Fibroblast of lung (primary cell): ENCODE measurements around the gene CGB2. TPM values are rescaled to one million over a fixed set of nuclear protein-coding genes. Genes with fewer than 3 reads are reported as not detected.
"Not testable (repeated sequence)": the region's sequence is repeated elsewhere in the genome, so short reads cannot be mapped to it uniquely, and the experiment has no call there.

Experiments
- DNase-seq, 2 donors: peaks; one replicate each; pipeline versions ENCODE4 v3.0.0 to v3.0.0-alpha.2; 2010; ENCODE audit warnings: low read depth in 2 of 2
- H2AFZ ChIP-seq: 2 replicates; pipeline ENCODE4 v1.5.1; 2012; ENCODE audit warnings: low read length, control low read depth, inconsistent platforms
- H3K27ac ChIP-seq: 2 replicates; pipeline ENCODE4 v1.5.1; 2011; ENCODE audit warnings: low read length, control low read depth; ENCODE audit not compliant: insufficient read depth
- H3K27me3 ChIP-seq: 2 replicates; pipeline ENCODE4 v1.5.1; 2011; ENCODE audit warnings: mild to moderate bottlenecking, low read length; ENCODE audit not compliant: control insufficient read depth, insufficient read depth
- H3K36me3 ChIP-seq: 2 replicates; pipeline ENCODE4 v1.5.1; 2011; ENCODE audit warnings: low read length; ENCODE audit not compliant: control insufficient read depth, insufficient read depth
- H3K4me1 ChIP-seq: 2 replicates; pipeline ENCODE4 v1.5.1; 2011; ENCODE audit warnings: low read length; ENCODE audit not compliant: control insufficient read depth, insufficient read depth; ENCODE audit errors: extremely low read depth
- H3K4me2 ChIP-seq: 2 replicates; pipeline ENCODE4 v1.5.1; 2011; ENCODE audit warnings: low read length, control low read depth; ENCODE audit not compliant: insufficient read depth; ENCODE audit errors: extremely low read depth
- H3K4me3 ChIP-seq, 4 experiments: fragments of 200-600 bp in 1 of 4; sonication (generic) in 1 of 4; replicated peaks in 1 of 4; 2 replicates each; pipeline ENCODE4 v1.5.1; 2011 to 2016; ENCODE audit warnings: low read length in 4 of 4, low read depth in 3 of 4, mild to moderate bottlenecking in 3 of 4, control low read depth in 2 of 4, inconsistent platforms in 1 of 4, mixed read lengths in 1 of 4; ENCODE audit not compliant: insufficient read depth in 1 of 4; ENCODE audit errors: control extremely low read depth in 1 of 4
- H3K79me2 ChIP-seq: 2 replicates; pipeline ENCODE4 v1.5.1; 2012; ENCODE audit warnings: mild to moderate bottlenecking, low read length, inconsistent platforms; ENCODE audit not compliant: control insufficient read depth, insufficient read depth
- H3K9ac ChIP-seq: 2 replicates; pipeline ENCODE4 v1.5.1; 2011; ENCODE audit warnings: mild to moderate bottlenecking, low read length, control low read depth; ENCODE audit not compliant: insufficient read depth
- H3K9me3 ChIP-seq: 2 replicates; pipeline ENCODE4 v1.5.1; 2012; ENCODE audit warnings: low read depth, low read length; ENCODE audit not compliant: control insufficient read depth, insufficient read depth
- H4K20me1 ChIP-seq: 2 replicates; pipeline ENCODE4 v1.5.1; 2011; ENCODE audit warnings: low read length; ENCODE audit not compliant: control insufficient read depth, insufficient read depth; ENCODE audit errors: extremely low read depth
- EZH2 ChIP-seq: IDR thresholded peaks from 2 replicates; pipeline ENCODE4 v1.5.1; 2012; ENCODE audit warnings: low read length, control low read depth, mild to moderate bottlenecking; ENCODE audit errors: missing control alignments
- polyA minus RNA-seq: library from RNA; depleted of rRNA, polyadenylated mRNA; stranded (reverse); fragments of >200 nt; gene quantifications from 2 replicates; pipeline ENCODE4 v1.2.3, GENCODE V29; 2011; ENCODE audit warnings: low replicate concordance
- polyA plus RNA-seq, 2 donors: library from polyadenylated mRNA; depleted of rRNA in 1 of 2; stranded (reverse) in 1 of 2; unstranded in 1 of 2; fragments of >200 nt; gene quantifications; 2 replicates each; pipeline ENCODE4 v1.2.1, GENCODE V29; 2011 to 2012; ENCODE audit warnings: missing spikeins in 1 of 2
- total RNA-seq: library from RNA; depleted of rRNA; stranded (reverse); fragments of >200 nt; gene quantifications from 2 replicates; pipeline ENCODE4 v1.2.1, GENCODE V29; 2014
- TF ChIP-seq, protein P1 (sequence below), 2 donors: IDR thresholded peaks in 1 of 2; conservative IDR thresholded peaks in 1 of 2; 1 replicate in 1 of 2; 2 replicates in 1 of 2; pipeline ENCODE4 v1.5.1; 2011 to 2012; ENCODE audit warnings: low read length in 2 of 2, control low read depth in 1 of 2, inconsistent platforms in 1 of 2, low read depth in 1 of 2, mild to moderate bottlenecking in 1 of 2

CGB2 gene
- total RNA-seq (not detected in 2 replicates), polyA plus RNA-seq (not detected in 2 replicates), polyA minus RNA-seq (not detected in 2 replicates)
- polyA plus RNA-seq (2012) = not detected in 2 replicates

DNA sequence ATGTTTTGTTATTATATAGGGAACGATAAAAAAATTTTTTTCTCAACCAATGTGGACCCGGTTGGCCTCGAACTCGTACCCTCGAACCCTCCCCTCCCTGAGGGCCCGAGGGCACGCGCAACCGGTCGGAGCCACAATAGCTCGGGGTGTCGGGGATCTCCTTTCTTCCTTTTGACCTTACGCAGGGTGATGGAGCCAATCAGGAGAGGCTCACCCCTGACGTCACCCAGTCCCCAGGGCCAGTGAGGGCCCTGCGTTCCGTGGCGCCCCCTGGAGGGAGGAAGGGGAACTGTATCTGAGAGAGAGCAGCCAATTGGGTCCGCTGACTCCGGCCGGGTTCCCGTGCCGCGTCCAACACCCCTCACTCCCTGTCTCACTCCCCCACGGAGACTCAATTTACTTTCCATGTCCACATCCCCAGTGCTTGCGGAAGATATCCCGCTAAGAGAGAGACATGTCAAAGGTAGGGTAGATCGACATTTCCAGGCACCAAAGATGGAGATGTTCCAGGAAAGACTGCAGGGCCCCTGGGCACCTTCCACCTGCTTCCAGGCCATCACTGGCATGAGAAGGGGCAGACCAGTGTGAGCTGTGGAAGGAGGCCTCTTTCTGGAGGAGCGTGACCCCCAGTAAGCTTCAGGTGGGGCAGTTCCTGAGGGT, at the start of gene CGB2:
CGB2 (plus strand) TSS at position 249 of the 660 bp plus-strand sequence; CDS start at position 455, 206 bp downstream.
- TF ChIP-seq, protein P1, sequence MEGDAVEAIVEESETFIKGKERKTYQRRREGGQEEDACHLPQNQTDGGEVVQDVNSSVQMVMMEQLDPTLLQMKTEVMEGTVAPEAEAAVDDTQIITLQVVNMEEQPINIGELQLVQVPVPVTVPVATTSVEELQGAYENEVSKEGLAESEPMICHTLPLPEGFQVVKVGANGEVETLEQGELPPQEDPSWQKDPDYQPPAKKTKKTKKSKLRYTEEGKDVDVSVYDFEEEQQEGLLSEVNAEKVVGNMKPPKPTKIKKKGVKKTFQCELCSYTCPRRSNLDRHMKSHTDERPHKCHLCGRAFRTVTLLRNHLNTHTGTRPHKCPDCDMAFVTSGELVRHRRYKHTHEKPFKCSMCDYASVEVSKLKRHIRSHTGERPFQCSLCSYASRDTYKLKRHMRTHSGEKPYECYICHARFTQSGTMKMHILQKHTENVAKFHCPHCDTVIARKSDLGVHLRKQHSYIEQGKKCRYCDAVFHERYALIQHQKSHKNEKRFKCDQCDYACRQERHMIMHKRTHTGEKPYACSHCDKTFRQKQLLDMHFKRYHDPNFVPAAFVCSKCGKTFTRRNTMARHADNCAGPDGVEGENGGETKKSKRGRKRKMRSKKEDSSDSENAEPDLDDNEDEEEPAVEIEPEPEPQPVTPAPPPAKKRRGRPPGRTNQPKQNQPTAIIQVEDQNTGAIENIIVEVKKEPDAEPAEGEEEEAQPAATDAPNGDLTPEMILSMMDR (conservative IDR thresholded peaks at IDR 0.05 in 1 of 2, IDR thresholded peaks at IDR 0.05 in 1 of 2; ENCODE audit: low read depth in 1 of 2, low read length in 2 of 2) = peak in 1 of 2 donors; percentile 23
- not testable (repeated sequence) for H3K9me3 ChIP-seq, H3K36me3 ChIP-seq, H3K79me2 ChIP-seq, H3K4me2 ChIP-seq, DNase-seq, H4K20me1 ChIP-seq, H2AFZ ChIP-seq, H3K9ac ChIP-seq, H3K4me1 ChIP-seq, H3K27ac ChIP-seq, H3K4me3 ChIP-seq, H3K27me3 ChIP-seq

GRCh38 chr19:48982280-48982679, 49.4 kb upstream of the CGB2 start:
- Histone ChIP-seq H3K4me2 (no peak overlapping the region), H4K20me1 (no peaks in the 10 kb centered on the region), H3K4me3 (no peak overlapping the region), H3K27me3 (no peaks in the 10 kb centered on the region), H3K9ac (no peak overlapping the region), H3K9me3 (no peaks in the 10 kb centered on the region), H3K36me3 (peaks cover 21% of the 10 kb centered on the region), H3K27ac (no peak overlapping the region), H2AFZ (no peak overlapping the region), H3K79me2 (no peaks in the 10 kb centered on the region), H3K4me1 (peaks cover 13% of the 10 kb centered on the region)
- no peak for DNase-seq
- TF ChIP-seq EZH2 = no peak
- TF ChIP-seq, protein P1 (conservative IDR thresholded peaks at IDR 0.05 in 1 of 2, IDR thresholded peaks at IDR 0.05 in 1 of 2; ENCODE audit: low read depth in 1 of 2, low read length in 2 of 2) = no peak

- no peaks in the 10 kb centered on the region for H3K27me3 ChIP-seq
- H3K4me1 ChIP-seq = peaks cover 6% of the 10 kb centered on the region
- H3K27ac ChIP-seq = no peak overlapping the region
- TF ChIP-seq, protein P1 (conservative IDR thresholded peaks at IDR 0.05 in 1 of 2, IDR thresholded peaks at IDR 0.05 in 1 of 2; ENCODE audit: low read depth in 1 of 2, low read length in 2 of 2) = no peak
- no peak for TF ChIP-seq EZH2
- no peak overlapping the region for H3K9ac ChIP-seq
- H3K4me2 ChIP-seq = no peak overlapping the region
- no peaks in the 10 kb centered on the region for H3K9me3 ChIP-seq
- no peak overlapping the region for H2AFZ ChIP-seq
- no peak overlapping the region for H3K4me3 ChIP-seq
- H3K36me3 ChIP-seq = peaks cover 24% of the 10 kb centered on the region
- no peak for DNase-seq
- peaks cover 7% of the 10 kb centered on the region for H3K79me2 ChIP-seq
- no peaks in the 10 kb centered on the region for H4K20me1 ChIP-seq
These were observed 46.0 kb upstream of the CGB2 start for GRCh38 chr19:48985711-48986110.
